Immature natural killer cell (primary cell): ENCODE data around the gene C16orf87. TPM values are rescaled to one million over a fixed set of nuclear protein-coding genes. Genes with fewer than 3 reads are reported as not detected.

Experiments
- DNase-seq, 3 donors: peaks; one replicate each; pipeline ENCODE4 v3.0.0; 2022; ENCODE audit warnings: mixed read lengths in 1 of 3
- H3K27ac Mint-ChIP-seq, 6 donors: one replicate each; pipeline ENCODE4 v1.8.0; 2020; ENCODE audit warnings: mixed read lengths in 6 of 6, mild to moderate bottlenecking in 5 of 6, inconsistent platforms in 4 of 6, moderate library complexity in 3 of 6
- H3K27me3 Mint-ChIP-seq, 3 donors: one replicate each; pipeline ENCODE4 v1.8.0; 2020 to 2021; ENCODE audit warnings: low read depth in 3 of 3, mild to moderate bottlenecking in 3 of 3, mixed read lengths in 3 of 3, moderate library complexity in 3 of 3, inconsistent platforms in 1 of 3
- H3K36me3 Mint-ChIP-seq, 3 donors: one replicate each; pipeline ENCODE4 v1.8.0; 2020; ENCODE audit warnings: mixed read lengths in 3 of 3, inconsistent platforms in 2 of 3, mild to moderate bottlenecking in 2 of 3
- H3K4me1 Mint-ChIP-seq, 2 donors: one replicate each; pipeline ENCODE4 v1.8.0; 2020; ENCODE audit warnings: inconsistent platforms in 2 of 2, mild to moderate bottlenecking in 2 of 2, mixed read lengths in 2 of 2, moderate library complexity in 1 of 2
- H3K4me3 Mint-ChIP-seq, 5 donors: one replicate each; pipeline ENCODE4 v1.8.0; 2020; ENCODE audit warnings: mild to moderate bottlenecking in 5 of 5, mixed read lengths in 5 of 5, inconsistent platforms in 3 of 5, moderate library complexity in 3 of 5
- H3K9me3 Mint-ChIP-seq, 6 donors: one replicate each; pipeline ENCODE4 v1.8.0; 2020; ENCODE audit warnings: mild to moderate bottlenecking in 6 of 6, mixed read lengths in 6 of 6, inconsistent platforms in 4 of 6, moderate library complexity in 3 of 6
- polyA plus RNA-seq, 3 donors: library from polyadenylated mRNA; unstranded; fragments of 300-500 nt; fragmentation: Illumina TruSeq; gene quantifications; one replicate each; pipeline ENCODE4 v1.2.3, GENCODE V29; 2021

C16orf87 gene
- polyA plus RNA-seq, 3 donors from 2014 or later, result 8.0 to 14.0 (median 11.6) TPM

DNA sequence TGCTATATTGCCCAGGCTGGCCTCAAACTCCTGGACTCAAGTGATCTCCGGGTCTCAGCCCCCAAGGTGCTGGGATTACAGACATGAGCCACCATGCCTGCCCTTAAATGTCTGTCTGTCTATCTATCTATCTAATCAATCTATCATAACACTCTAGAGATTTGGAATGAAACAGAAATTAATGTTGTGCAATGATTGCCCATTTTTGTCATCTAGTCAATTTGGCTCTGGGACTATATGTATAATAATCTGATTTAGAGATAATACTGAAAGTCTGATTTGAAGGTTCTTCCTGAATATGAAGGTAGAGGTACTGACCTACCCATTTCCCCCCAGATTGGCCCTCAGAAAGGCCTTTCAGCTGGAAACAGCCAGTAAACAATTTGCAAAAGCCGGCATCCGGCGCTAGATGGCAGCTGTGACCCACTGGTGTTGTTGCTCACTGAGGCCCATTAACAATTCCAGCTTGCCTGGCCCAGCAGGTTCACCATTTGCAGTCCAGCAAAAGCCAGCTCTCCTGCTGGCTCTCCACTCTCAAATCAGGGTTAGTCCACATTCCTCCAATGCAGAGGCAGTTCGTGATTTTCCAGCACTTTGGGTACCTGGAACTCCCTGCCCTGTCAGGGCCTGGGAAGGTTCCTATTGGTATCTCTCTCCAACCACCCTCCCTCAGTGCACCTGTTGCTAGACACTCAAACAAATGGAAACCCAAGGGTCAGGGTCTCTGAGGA lies 22.9 kb upstream of the C16orf87 start:
- no peaks in the 10 kb centered on the region for H3K4me1 Mint-ChIP-seq
- peak; percentile 34 to 41 (median 36) for DNase-seq
- H3K27me3 Mint-ChIP-seq, result peaks cover 0 to 2% (median 1%) of the 10 kb centered on the region in 3 donors
- no peak overlapping the region for H3K27ac Mint-ChIP-seq
- no peak overlapping the region for H3K4me3 Mint-ChIP-seq
- no peaks in the 10 kb centered on the region for H3K9me3 Mint-ChIP-seq
- no peaks in the 10 kb centered on the region for H3K36me3 Mint-ChIP-seq

DNA sequence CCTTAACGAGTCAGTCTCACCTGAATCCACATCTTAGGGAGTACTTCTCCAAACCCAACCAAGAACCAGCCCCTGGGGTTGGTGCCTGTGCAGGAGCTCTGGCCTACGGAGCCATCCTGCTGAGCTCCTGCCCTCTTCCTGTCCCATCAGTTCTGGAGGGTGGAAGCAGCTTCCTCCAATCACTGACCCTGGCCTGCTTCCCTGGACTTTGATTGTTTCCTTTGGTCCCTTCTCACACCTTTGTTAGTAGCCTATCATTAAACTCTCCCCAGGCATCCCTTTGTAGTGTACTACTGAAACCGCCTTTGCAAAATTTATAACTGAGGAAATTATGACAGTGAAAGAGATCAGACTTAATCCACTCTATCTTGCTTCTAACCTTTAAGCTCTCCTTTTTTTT lies 21.1 kb upstream of the C16orf87 start:
- H3K27me3 Mint-ChIP-seq, result peaks cover 0 to 6% (median 1%) of the 10 kb centered on the region in 3 donors
- H3K4me3 Mint-ChIP-seq, result no peak overlapping the region
- no peaks in the 10 kb centered on the region for H3K36me3 Mint-ChIP-seq
- no peaks in the 10 kb centered on the region for H3K9me3 Mint-ChIP-seq
- DNase-seq, result no peak
- H3K4me1 Mint-ChIP-seq, result no peaks in the 10 kb centered on the region
- no peak overlapping the region for H3K27ac Mint-ChIP-seq

DNA sequence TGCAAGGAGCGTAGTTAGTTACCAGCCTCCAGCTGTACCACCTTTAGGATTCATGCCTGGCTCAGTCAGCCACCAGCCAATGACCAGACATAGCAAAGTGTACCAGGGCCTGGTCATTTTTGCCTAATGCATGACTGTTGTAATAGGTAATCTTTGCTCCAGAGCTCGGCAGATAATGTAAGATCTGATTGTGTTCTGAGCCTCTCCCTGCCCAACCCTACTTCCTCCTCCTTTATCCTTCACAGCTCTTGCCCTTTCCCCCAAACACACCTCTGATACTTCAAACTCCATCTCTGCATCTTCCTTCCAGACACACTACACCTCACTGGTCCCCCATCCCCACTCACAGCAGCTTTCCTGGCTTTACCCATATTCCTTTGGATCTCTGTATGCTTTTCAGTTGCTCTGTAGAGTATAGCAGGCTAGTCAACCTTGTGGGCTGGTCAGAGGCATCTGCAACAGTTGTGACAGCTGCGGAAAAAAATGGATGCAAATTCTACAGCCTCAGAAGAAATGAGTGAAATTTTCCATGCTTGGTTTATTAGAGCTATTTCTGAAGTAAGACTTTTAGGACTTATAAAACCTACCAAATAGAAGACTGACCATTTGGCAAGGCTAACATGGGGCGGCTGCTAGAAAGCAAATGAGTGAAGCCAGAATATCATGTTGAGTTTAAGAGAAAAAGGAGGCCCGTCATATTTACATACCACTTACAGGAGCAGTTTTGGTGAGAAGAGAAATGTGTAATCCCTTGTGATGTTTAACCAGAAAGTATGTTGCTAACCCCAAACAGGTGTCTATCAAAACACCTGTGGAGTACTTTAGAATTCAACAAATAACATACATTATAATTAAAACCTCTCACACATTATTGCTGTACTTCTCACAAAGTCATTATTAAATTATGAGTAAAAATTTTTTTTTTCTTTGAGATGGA lies 19.9 kb upstream of the C16orf87 start:
- no peak for DNase-seq
- H3K4me1 Mint-ChIP-seq, result no peaks in the 10 kb centered on the region
- H3K27me3 Mint-ChIP-seq, result peaks cover 0 to 6% (median 1%) of the 10 kb centered on the region in 3 donors
- H3K4me3 Mint-ChIP-seq, result no peak overlapping the region
- no peaks in the 10 kb centered on the region for H3K9me3 Mint-ChIP-seq
- no peak overlapping the region for H3K27ac Mint-ChIP-seq
- no peaks in the 10 kb centered on the region for H3K36me3 Mint-ChIP-seq

DNA sequence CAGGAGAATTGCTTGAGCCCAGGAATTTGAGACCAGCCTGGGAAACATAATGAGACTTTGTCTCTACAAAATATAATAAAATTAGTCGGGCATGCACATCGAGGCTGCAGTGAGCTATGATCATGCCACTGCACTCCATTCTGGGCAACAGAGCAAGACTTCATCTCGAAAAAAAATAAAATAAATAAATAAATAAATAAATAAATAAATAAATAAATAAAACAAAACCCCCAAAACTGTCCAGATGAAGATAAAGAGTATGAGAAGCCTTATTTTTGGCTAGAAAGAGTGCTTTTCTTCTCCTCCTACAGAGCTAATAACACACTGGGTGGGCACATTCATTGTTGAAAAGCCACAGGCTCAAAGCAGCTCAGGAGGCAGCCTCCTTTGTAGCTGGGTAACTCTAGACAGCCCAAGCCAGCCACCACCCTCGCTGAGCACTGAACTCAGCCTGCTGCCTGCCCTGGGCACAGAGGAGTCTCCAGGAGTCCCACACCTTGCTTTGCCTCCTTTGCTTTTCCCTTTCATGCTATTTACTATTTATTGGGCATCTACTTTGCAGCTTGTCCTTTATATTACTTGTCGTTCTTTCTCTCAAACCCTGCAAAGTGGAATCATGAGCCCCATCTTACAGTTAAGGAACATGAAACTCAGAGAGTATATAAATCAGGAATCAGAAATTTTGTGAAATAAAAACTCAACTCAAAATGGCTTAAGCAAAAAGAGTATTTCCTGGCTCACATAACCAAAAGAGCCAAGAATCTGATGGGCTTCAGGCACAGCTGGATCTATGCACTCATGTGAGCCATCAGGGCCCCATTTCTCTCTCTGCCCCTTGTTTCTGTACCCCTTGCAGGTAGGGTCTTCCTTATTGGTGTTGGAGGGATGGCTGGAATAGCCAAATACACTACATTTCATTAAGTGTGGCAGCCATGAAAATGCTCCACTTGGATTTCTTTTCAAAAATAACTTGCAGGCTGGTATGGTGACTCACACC lies 18.1 kb upstream of the C16orf87 start:
- Mint-ChIP-seq H3K9me3 (no peaks in the 10 kb centered on the region), H3K4me3 (no peak overlapping the region), H3K27ac (no peak overlapping the region), H3K27me3 (peaks cover under 1 to 9% (median 3%) of the 10 kb centered on the region in 3 donors), H3K4me1 (no peaks in the 10 kb centered on the region), H3K36me3 (no peaks in the 10 kb centered on the region)
- DNase-seq, result no peak

DNA sequence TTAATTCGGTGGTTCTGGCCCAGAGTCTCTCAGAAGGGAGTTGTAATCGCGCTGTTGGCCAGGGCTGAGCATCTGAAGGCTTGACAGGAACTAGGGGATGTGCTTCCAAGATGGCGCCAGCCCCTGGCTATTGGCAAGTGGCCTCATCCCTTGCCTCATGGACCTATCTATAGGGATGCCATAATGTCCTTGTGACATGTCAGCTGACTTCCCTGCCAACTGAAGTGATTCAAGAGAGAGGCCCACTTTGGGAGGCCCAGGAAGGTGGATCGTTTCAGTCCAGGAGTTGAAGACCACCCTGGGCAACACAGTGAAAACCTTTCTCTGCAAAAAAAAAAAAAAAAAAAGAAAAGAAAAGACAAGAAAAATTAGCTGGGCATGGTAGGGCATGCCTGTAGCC lies 15.0 kb upstream of the C16orf87 start:
- no peak for DNase-seq
- Mint-ChIP-seq H3K9me3 (peaks cover 0 to 6% (median 0%) of the 10 kb centered on the region in 6 donors), H3K4me3 (no peak overlapping the region), H3K27ac (no peak overlapping the region), H3K27me3 (peaks cover 2 to 16% (median 7%) of the 10 kb centered on the region in 3 donors), H3K4me1 (no peaks in the 10 kb centered on the region), H3K36me3 (no peaks in the 10 kb centered on the region)

DNA sequence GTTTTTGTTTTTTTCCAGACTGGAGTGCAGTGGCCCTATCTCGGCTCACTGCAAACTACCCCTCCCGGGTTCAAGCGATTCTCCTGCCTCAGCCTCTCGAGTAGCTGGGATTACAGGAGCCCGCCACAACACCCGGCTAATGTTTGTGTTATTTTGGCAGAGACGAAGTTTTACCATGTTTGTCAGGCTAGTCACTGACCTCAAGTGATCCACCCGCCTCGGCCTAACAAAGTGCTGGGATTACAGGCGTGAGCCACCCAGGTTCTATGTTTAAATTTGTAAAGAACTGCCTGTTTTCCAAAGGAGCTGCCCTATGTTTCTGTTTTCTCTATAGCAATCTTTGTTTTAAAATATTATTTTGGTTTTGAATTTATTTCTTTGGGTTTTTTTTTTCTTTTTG lies 13.8 kb upstream of the C16orf87 start:
- Mint-ChIP-seq H3K36me3 (no peaks in the 10 kb centered on the region), H3K4me3 (no peak overlapping the region), H3K9me3 (peaks cover 0 to 6% (median 0%) of the 10 kb centered on the region in 6 donors), H3K27me3 (peaks cover 2 to 16% (median 7%) of the 10 kb centered on the region in 3 donors), H3K4me1 (no peaks in the 10 kb centered on the region), H3K27ac (no peak overlapping the region)
- DNase-seq, result no peak

DNA sequence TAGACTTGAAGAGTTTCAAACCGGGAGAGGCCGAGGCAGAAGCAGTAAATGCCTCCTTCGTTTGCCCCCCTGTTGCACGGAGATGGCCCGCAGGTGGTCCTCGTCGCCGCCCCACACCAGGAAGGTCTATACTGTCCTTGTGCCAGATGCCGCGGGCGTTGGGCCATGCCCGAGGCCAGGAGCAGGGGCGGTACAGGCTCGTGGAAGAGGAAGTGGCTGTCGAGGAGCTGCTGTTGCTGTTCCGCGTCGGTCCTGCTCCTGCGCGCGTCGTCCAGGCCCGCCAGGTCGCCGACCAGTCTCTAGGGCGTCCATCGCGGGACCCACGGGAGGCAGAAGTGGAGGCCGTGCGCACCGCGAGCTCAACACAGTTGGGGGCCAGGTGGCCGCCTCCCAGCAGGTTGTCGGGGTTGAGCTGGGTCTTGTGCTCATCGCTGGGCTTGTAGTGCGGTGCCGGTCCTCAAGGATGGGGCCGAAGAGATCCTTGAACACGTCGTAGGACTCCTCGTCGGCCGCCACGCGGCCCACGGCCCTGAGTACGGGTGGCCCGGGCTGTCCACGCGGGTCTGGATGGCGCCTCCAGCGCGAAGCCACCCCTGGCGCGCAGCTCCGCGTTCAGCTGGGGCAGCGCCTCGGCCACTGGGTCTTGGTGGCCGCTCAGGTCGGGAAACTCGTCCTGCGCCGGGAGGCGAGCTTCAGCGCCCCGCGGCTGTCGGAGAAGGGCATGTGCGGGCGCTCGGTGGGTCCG lies 13.1 kb upstream of the C16orf87 start:
- DNase-seq, result no peak
- Mint-ChIP-seq H3K9me3 (peaks cover 0 to 6% (median 0%) of the 10 kb centered on the region in 6 donors), H3K27me3 (peaks cover 2 to 16% (median 7%) of the 10 kb centered on the region in 3 donors), H3K36me3 (no peaks in the 10 kb centered on the region), H3K4me3 (no peak overlapping the region), H3K27ac (no peak overlapping the region), H3K4me1 (no peaks in the 10 kb centered on the region)

DNA sequence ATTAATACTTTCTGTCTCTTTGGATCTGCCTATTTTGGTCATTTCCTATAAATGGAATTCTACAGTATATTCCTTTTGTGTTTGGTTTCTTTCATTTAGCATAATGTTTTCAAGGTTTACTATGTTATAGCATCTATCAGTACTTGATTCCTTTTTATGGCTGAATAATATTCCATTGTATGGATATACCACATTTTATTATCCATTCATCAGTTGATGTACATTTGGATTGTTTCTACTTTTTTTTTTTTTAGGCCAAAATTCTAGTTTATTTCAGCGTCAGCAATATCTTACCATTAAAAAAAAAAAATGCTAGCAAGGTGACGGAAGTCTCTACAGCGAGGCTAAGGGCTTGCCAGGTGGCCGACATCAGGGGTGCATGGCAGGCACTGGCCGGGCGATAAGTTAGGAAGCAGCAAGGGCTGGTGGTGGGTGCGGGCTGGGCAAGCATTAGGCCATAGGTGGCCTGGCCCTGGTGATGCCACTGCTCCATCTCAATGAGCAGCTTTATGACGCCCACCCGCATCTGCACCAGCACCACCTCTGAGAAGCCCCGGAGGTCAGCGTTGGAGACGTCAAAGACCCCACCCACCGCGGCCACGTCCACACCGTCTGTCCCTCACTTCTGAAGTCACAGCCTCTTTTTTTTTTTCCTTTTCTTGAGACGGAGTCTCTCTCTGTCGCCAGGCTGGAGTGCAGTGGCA lies 11.4 kb upstream of the C16orf87 start:
- Mint-ChIP-seq H3K4me3 (no peak overlapping the region), H3K9me3 (peaks cover 0 to 6% (median 0%) of the 10 kb centered on the region in 6 donors), H3K27ac (no peak overlapping the region), H3K36me3 (no peaks in the 10 kb centered on the region), H3K27me3 (peaks cover 2 to 16% (median 7%) of the 10 kb centered on the region in 3 donors), H3K4me1 (no peaks in the 10 kb centered on the region)
- no peak for DNase-seq

DNA sequence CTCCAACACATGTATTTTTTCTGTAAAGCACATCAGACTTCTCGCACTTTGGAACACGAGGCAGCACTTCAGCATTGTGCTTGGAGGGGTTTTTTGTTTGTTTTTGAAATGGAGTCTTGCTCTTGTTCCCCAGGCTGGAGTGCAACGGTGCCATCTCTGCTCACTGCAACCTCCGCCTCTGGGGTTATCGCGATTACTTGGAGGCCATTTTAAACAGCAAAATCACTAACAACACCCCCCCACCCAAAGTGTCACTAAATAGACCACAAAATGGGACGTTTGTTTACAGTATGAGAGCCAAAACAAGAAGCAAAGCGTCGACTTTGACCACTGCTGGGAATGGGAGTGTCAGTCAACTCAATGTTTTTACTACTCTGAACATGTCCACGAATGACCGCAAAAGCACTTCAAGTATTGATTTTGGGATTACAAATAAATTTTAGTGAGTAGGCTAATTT lies 9.0 kb upstream of the C16orf87 start:
- H3K4me1 Mint-ChIP-seq, result no peaks in the 10 kb centered on the region
- peaks cover 2 to 14% (median 7%) of the 10 kb centered on the region in 3 donors for H3K27me3 Mint-ChIP-seq

DNA sequence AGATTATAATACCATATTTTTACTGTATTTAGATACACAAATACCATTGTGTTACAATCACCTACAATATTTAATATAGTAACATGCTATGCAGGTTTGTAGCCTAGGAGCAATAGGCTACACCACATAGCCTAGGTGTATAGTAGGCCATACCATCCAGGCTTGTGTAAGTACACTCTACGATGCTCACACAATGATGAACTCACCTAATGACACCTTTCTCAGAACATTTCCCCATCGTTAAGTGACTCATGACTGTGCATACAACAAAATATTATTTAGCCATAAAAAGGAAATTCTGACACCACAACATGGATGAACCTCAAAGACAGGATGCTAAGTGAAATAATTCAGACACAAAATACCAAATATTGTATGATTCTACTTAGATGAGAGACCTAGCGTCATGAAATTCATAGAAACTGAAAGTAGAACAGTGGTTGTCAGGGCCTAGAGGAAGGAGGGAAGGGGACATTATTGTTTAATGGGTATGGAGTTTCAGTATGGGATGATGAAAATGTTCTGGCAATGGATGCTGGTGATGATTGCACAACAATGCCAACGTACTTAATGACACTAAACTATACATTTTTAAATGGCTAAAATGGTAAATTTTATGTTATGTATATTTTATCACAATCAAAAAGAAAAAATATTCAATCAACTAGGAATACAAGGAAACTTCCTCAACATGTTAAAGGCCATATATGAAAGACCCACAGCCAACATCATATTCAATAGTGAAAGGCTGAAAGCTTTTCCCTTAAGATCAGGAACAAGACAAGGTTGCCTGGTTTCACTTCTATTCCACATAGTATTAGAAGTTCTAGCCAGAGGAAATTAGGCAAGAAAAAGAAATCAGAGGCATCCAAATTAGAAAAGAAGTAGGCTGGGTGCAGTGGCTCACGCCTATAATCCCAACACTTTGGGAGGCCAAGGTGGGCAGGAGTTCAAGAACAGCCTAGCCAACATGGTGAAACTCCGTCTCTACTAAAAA lies 5.9 kb upstream of the C16orf87 start:
- Mint-ChIP-seq H3K4me3 (no peak overlapping the region), H3K27ac (no peak overlapping the region), H3K27me3 (peaks cover 0 to 5% (median 2%) of the 10 kb centered on the region in 3 donors), H3K4me1 (no peaks in the 10 kb centered on the region), H3K36me3 (no peaks in the 10 kb centered on the region), H3K9me3 (peaks cover 0 to 1% (median 0%) of the 10 kb centered on the region in 6 donors)
- DNase-seq, result no peak

More for the DNA sequence above, 9.0 kb upstream of the C16orf87 start:
- DNase-seq, result no peak
- H3K4me3 Mint-ChIP-seq, result no peak overlapping the region
- no peak overlapping the region for H3K27ac Mint-ChIP-seq
- no peaks in the 10 kb centered on the region for H3K36me3 Mint-ChIP-seq
- peaks cover 0 to 6% (median 0%) of the 10 kb centered on the region in 6 donors for H3K9me3 Mint-ChIP-seq

DNA sequence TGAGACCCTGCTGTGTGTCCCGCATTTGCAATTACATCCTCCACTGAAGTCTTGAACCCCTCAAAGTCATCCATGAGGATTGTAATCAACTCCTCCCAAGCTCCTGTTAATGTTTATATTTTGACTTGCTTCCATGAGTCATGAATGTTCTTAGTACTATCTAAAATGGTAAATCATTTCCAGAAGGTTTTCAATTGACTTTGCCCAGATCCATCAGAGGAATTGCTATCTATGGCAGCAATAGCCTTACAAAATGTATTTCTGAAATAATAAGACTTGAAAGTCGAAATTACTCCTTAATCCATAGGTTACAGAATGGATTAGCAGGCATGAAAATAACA lies 2.5 kb upstream of the C16orf87 start:
- H3K9me3 Mint-ChIP-seq, result no peaks in the 10 kb centered on the region
- DNase-seq, result no peak
- H3K27ac Mint-ChIP-seq, result no peak overlapping the region
- H3K36me3 Mint-ChIP-seq, result no peaks in the 10 kb centered on the region
- peaks cover 8 to 15% (median 15%) of the 10 kb centered on the region in 3 donors for H3K27me3 Mint-ChIP-seq
- H3K4me3 Mint-ChIP-seq, result no peak overlapping the region
- peaks cover 18 to 24% of the 10 kb centered on the region in 2 donors for H3K4me1 Mint-ChIP-seq
